Smooth muscle cell of the brain vasculature (primary cell): ENCODE results near the gene ULK1.
A peak's percentile ranks its signal among the peaks of the same experiment; 100 is the strongest.

Experiments used
- DNase-seq: peaks from one replicate; pipeline ENCODE4 v3.0.0-alpha.2; 2012; ENCODE audit warnings: low read depth, low spot score

ULK1 gene

DNA sequence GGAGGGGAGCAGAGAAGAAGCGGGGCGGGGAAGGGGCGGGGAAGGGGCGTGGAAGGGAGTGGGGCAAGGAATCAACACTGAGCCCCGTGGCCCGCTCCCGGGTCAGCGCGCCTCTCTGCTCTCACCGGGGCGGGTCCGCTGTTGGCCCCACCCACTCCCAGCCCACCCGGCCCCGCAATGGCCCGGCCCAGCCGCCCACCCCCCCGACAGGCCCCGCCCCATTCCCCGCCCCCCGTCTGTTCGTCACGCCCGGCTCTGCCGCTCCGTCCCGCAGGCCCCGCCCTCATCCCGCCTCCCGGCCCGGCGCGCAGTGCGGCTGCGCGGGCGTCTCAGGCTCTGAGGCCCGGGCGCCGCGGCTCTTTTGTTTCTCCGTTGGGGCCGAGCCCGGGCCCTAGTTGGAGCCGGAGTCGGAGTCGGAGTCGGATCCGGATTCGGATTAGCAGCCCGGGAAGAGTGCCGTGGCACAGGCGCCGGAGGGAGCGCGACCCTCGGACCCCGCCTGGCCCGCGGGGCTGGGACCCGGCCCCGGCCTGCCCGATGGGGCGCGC, at the start of gene ULK1:
TSS of gene ULK1 (plus strand) at position 310 of the 548 bp plus-strand sequence. CDS start 380 bp downstream, outside the sequence.
- DNase-seq = peak; percentile 51

DNA sequence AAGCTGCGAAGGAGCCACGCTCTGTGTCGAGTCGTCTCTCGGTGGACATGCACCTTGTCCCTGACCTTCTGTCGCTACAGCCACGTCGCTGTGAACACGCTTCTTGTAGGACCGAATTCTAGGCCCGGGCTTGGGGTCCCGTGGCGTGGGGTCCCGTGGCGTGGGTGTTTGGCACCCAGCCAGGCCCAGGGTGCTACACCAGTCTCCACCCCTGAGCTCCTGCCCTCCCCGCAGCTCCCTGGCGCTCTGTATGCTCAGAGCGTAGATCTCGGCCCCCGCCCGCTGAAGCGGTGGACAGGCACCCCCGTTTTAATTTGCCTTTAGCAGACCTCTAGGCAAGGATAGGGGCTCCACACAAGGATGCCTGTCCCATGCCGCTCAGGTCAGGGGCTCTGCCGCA, 49.8 kb upstream of the ULK1 start:
- no peak for DNase-seq

DNA sequence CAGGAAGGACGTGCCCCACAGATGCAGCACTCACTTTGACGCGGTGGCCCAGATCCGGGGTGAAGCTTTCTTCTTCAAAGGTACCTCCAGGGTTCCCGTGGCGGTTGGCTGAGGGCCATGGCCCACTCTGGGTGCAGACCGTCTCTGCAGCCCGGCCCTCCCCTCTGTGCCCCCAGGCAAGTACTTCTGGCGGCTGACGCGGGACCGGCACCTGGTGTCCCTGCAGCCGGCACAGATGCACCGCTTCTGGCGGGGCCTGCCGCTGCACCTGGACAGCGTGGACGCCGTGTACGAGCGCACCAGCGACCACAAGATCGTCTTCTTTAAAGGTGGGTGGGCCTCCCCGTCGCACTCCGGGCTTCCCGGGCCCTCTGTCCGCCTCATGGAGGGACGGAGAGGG, 49.3 kb upstream of the ULK1 start:
- DNase-seq = no peak

DNA sequence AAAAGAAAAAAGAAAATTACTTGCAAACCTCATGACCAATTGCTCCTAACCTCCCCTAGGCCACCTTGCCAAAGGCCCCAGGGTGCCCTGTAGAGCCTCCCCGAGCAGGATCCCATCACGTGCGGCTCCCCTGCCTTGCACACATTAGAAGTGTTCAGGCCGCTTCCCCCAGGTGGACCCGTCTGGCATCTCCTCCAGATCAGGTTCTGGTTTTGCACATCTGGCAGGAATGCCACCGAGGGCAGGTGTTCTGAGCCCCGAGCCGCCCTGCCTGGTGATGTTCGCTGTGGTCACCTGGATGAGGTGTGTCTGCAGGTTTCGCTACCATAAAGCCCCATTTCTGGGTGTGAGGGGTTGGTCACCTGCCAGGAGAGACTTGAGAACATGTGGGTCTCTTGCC, 47.0 kb upstream of the ULK1 start:
- no peak for DNase-seq

DNA sequence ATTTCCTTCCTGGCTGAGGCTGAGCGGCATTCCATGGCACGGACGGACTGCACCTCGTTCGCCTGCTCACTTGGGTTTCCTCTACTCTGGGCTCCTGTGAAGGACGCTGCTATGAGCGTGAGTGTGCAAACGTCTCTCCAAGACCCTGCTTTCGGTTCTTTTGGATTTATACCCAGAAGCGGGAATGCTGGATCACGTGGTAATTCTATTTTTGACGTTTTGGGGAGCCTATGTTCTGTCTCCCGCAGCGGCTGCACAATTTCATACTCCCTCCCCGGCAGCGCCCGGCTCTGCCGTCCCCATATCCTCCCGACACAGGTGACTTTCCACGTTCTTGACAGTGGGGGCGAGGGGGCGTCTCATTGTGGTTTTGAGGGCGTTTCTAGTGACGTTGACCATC, 45.7 kb upstream of the ULK1 start:
- DNase-seq = no peak

DNA sequence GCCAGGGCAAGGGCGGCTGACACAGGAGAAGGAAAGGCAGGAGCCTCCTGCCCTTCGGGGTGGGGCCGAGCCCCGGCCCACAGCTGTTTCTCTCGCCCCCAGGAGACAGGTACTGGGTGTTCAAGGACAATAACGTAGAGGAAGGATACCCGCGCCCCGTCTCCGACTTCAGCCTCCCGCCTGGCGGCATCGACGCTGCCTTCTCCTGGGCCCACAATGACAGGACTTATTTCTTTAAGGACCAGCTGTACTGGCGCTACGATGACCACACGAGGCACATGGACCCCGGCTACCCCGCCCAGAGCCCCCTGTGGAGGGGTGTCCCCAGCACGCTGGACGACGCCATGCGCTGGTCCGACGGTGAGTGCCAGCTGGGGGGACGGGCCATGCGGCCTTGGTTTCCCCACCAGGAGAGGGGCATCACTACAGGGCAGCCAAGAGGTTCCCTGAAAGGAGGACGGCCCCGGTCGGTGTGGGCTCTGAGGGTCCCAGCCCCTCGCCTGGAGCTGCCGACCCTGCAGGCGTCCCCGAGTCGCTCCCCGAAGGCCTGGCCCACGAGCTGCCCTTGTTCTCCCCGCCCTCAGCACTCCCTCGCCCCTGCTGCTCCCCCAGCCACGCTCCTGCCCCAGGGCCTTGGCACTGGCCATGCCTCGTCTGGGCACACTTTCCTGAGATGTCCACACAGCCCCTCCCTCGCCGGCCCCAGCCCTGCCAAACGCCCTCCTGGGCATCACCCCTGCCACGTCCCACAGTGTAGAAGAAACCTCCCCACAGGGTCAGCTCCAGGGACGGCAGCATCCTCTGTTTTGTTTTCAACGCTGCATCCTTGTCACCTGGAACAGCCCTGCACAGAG, 44.5 kb upstream of the ULK1 start:
- no peak for DNase-seq

DNA sequence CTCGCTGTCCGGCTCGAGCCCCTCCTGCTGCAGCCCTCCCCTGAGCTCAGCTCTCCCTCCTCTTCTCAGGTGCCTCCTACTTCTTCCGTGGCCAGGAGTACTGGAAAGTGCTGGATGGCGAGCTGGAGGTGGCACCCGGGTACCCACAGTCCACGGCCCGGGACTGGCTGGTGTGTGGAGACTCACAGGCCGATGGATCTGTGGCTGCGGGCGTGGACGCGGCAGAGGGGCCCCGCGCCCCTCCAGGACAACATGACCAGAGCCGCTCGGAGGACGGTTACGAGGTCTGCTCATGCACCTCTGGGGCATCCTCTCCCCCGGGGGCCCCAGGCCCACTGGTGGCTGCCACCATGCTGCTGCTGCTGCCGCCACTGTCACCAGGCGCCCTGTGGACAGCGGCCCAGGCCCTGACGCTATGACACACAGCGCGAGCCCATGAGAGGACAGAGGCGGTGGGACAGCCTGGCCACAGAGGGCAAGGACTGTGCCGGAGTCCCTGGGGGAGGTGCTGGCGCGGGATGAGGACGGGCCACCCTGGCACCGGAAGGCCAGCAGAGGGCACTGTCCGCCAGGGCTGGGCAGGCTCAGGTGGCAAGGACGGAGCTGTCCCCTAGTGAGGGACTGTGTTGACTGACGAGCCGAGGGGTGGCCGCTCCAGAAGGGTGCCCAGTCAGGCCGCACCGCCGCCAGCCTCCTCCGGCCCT, 43.4 kb upstream of the ULK1 start:
- DNase-seq = no peak

DNA sequence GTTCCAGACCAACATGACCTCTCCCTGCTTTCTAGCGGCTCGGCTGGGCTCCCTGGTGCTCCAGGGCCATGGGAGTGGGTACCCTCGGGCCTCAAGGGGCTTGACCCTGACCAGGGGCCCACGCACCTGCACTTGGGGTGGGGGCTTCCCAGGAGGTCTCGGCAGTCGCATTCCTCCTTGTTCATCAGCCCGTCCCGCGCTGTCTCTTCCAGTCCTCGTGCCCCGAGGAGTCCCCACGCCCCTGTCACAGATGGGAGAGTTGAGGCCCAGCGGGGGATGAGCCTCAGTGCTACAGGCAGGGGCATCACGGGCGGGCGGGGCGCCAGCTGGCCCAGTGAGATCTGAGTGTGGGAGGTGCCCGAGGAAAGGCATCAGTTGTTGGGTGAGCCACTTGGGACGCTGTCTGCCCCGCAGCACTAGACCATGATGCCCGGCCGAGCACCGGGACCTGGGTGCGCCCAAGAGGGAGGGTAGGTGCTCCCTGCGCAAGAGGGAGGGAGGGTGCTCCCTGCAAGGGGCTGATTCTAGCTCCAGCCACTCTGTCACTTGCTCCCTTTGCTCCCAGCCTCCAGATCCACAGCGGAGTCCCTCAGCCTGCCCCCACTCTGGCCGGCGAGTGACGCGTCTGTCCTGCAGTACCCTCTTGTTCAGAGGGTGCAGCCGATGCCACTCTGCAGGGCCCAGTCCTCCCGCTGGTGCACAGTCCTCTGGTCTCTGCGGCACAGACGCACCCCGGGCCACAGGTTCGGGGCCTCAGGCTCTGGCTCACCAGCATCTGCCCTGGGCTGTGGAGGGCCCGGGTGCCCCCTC, 42.5 kb upstream of the ULK1 start:
- no peak for DNase-seq

DNA sequence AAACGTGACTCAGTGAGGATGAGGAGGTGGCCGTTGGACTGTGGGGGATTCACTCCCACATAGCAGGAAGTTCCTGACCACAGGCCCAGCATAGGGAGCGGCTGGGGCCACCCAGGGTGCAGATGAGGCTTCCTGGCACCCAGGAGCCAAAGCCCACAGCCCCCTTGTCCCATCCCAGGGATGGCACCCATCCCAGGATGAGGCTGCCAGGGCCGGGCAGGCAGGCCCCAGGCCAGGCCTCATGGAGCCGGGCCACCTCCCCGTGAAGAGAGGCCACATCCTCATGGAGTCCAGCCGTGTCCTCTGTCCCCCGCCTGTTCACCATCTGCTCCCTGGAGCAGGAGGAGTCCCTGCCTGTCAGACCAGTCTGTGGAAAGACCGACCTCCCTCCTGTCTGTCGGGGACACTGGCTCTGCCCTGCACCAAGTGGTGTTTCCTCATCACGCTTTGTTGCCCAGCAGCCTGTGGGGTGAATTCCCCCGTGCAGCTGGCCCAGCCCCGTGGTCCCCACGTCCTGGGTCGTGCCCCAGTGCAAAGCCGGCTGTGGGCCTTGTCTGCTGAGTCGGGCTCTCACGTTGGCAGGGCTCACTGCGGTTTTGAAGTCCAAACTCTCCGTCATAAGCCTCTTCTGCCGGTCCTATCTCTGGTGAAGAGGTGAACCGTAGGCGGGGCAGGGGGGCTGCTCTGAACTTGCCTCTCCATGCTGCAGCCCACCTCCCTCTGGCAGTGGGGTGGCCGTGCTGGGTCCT, 41.7 kb upstream of the ULK1 start:
- no peak for DNase-seq

DNA sequence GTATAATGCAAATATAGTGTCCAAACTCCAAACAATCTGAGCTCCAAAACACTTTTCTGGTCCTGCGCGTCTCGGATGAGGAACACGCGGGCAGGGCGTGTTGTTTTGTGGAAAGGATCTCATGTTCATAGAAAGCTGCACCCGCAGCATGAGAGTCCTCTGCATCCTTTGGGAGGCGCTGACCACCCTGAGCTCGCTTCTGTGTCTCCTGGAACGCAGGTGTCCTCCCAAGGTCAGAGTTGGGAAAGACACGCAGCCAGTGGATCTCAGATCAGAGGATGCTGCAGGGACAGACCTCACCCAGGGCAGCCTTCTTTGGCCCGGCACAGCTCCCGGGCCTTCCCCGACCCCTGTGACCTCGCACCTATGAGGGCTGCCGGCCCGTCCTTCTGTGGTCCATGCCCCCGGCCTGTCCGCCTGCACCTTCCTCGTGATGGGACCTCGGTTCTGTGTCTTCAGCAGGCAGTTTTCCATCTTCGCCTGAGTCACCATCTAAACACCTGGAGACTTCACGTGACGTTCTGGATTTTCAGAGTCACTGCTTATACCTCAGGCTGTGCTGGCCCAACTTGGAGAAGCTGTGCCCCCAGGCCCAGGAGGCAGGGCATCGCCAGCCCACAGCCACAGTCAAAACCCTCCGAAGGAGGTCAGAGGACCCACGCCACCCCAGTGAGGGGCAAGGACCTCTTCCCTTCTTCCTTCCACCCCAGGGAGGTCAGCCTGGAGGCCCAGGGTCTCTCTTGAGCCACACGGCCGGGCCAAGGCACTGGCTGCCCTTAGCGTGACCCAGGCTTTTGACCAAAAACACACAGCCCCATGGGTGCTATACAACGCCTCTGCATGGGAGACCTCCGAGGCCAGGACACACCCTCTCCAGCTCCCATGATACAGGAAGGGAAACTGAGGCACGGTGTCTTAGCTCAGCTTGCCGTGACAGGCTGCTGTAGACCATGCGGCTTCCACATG, 40.3 kb upstream of the ULK1 start:
- no peak for DNase-seq

DNA sequence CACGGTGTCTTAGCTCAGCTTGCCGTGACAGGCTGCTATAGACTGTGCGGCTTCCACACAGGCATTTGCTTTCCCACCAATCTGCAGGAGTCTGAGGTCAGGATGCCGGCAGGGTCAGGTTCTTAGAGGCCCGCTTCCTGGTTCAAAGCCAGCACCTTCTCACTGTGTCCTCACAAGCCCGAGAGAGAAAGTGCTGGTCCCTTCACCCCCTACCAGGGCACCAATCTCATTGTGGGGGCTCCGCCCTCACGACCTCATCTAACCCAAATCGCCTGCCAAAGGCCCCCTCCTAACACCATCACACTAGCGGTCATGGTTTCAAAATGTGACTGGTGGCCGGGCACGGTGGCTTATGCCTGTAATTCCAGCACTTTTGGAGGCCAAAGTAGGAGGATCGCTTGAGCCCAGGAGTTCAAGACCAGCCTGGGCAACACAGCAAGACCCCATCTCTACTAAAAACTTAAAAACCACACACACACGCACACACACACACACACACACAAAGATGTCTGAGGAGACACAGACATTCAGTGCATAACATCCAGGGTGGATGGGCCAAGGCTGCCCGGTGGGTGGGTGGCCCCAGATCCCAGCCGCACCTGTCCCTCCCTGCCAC, 39.5 kb upstream of the ULK1 start:
- DNase-seq = no peak

DNA sequence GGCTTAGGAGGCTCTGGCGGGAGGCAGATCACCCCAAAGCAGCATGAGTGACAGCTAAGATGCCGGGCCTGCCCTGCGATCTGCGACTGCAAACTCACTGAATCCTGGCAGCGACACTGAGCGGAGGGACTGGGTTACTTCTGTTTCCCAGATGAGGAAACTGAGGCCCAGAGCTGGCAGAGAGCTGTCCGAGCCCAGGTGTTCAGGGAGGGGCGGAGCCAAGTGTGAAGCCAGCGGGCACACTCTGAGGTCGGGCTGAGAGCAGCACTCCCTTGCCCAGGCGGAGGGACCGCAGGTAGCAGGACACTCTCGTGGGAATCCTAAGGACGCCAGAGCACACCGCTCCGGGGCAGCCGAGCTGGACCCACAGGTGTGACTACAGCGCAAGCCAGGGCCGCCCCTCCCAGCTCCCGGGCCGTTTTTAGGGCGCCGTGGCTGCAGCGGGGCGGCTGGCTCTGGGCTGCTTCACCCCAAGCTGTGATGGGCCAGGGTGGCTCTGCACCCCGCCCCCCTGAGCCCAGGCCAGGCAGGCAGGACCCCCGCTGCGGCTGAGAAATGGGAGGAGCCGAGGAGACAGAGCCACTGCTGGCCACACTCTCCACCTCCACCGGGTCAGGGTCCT, 38.8 kb upstream of the ULK1 start:
- no peak for DNase-seq

DNA sequence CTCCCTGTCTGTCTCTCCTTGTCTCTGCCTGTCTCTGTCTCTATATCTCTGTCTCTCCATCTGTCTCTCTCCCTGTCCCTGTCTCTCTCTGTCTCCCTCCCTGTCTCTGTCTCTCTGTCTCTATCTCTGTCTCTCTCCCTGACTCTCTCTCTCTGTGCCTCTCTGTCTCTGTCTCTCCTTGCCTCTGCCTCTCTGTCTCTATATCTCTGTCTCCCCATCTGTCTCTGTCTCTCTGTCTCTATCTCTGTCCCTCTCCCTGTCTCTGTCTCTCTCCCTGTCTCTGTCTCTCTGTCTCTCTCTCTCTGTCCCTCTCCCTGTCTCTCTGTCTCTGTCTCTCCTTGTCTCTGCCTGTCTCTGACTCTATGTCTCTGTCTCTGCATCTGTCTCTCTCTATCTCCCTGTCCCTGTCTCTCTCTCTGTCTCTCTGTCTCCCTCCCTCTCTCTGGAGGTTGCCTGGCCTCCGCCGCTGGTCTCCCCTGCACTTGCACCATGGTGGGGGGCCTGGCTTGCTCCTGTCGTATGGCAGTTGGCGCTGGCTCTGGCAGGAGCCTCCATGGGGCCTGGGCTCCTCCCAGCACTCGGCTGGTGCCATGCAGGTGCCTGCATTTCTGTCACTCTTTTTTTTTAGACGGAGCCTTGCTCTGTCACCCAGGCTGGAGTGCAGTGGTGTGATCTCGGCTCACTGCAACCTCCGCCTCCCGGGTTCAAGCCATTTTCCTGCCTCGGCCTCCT, 37.9 kb upstream of the ULK1 start:
- no peak for DNase-seq

DNA sequence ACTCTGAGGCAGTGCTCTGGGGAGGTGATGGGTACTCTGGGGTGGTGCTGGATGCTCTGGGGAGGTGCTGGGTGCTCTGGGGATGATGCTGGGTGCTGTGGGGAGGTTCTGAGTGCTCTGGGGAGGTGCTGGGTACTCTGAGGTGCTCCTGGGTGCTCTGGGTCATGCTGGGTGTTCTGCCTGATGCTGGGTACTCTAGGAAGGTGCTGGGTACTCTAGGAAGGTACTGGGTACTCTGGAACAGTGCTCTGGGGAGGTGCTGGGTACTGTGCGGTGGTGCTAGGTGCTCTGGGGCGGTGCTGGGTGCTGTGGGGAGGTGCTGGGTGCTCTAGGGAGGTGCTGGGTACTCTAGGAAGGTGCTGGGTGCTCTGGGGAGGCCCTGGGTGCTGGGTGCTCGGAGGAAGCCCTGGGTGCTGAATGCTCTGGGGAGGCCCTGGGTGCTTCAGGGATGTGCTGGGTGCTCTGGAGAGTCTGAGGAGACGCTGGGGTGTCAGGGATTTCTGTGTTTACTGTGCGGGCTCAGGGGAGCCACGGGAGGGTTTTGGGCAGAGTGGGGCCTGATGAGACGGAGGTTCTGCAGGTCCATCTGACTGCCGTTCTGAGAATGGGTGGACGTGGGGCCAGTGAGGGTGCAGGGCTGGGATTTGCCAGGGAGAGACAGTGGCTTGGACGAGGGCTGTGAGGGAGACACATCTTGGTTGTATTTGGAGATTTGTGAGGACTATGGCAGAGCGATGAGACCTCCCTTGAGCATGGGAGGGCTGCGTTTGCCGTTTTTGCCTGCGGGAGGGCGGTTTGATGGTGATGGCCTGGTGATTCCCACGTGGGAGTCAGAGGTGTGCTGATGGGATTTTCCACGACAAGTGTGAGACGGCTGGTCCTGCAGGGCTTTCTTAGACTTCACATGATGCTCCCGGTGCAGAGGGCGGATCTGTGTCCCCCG, 36.2 kb upstream of the ULK1 start:
- DNase-seq = no peak

DNA sequence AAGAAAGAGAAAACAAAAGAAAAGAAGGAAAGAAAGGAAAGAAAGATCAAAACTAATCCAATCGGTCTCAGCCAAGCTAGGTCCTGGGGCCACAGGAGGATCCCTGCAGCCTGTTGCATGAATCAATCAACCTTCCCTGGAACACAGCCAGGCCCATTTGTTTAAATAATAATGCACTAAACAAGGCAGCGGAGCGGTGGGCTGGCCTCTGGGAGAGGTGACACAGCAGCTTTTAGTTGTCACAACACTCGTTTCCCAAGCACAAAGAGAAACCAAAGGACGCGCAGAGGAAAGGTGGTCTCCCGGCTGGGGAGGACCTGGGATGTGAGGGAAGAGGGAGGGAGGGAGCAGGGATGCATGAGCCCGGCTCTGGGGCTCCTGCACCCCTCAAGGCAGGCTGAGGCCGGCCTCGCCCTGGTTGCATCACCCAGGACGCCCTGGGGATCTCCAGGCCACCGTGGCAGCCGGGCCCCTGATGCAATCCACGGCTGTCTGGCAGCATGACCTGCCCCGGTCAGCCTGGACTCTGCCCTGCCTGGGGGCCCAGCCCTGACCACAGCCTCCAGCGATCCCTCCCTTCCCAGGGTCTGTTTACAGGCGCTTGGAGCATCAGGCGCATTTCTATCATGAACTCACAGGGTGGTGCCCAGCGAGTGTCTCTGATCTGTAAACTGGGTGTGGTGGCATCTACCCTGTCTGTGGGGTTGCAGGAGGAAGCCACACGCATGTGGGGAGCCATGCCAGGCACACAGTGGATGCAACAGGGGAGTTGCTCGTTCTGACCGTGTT, 33.8 kb upstream of the ULK1 start:
- DNase-seq = peak; percentile 35

DNA sequence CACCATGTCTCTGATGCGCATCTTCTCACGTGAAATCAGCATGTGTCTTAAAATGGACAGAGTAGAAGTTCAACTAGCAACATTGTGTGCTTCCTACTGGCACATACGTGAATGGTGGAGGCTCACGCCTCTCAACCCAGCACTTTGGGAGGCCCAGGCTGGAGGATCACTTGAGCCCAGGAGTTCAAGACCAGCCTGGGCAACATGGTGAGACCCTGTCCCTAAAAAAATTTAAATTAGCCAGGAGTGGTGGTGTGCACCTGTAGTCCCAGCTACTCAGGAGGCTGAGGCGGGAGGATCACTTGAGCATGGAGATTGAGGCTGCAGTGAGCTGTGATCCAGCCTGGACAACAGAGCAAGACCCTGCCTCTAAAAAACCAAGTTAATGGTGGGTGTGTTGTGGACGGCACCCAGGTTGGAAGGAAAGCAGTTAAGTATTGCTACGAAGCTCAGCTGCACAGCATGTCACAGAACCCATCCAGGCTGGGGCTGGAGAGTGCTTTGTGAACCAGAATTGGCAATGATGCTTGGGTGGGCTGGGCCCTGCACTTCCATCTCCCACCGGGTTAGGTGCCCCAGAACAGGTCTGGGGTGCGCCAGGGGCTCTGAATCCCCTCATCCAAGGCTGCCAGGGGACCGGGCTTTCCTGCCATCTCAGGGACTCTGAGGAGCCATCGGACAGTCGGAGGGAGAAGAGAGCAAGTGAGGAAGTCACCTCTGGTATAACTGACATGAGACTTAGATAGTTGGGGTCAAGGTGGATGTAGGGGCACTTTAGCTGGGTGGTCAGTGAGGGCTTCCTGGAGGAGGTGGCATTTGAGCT, 33.0 kb upstream of the ULK1 start:
- DNase-seq = no peak
